Mucosa of rectum (tissue), 2 donors: ENCODE results near the gene SPTLC2.
A peak's percentile ranks its signal among the peaks of the same experiment; 100 is the strongest.

Experiments used
- H3K27ac ChIP-seq, 2 donors: one replicate each; pipeline ENCODE4 v1.7.0; 2013; ENCODE audit warnings: inconsistent platforms in 2 of 2, low read depth in 2 of 2, low read length in 2 of 2
- H3K27me3 ChIP-seq, 2 donors: one replicate each; pipeline ENCODE4 v1.7.0; 2013; ENCODE audit warnings: low read length in 2 of 2; ENCODE audit not compliant: control insufficient read depth in 2 of 2, insufficient read depth in 2 of 2
- H3K36me3 ChIP-seq, 2 donors: one replicate each; pipeline ENCODE4 v1.7.0; 2013; ENCODE audit warnings: low read length in 2 of 2; ENCODE audit not compliant: control insufficient read depth in 2 of 2, insufficient read depth in 2 of 2
- H3K4me1 ChIP-seq, 2 donors: one replicate each; pipeline ENCODE4 v1.7.0; 2013; ENCODE audit warnings: low read length in 2 of 2, mild to moderate bottlenecking in 1 of 2; ENCODE audit not compliant: control insufficient read depth in 2 of 2, insufficient read depth in 2 of 2
- H3K4me3 ChIP-seq, 2 donors: one replicate each; pipeline ENCODE4 v1.7.0; 2013; ENCODE audit warnings: low read length in 2 of 2
- H3K9ac ChIP-seq, 2 donors: one replicate each; pipeline ENCODE4 v1.7.0; 2013; ENCODE audit warnings: low read length in 2 of 2, low read depth in 1 of 2, mild to moderate bottlenecking in 1 of 2
- H3K9me3 ChIP-seq, 2 donors: one replicate each; pipeline ENCODE4 v1.7.0; 2013; ENCODE audit warnings: low read length in 2 of 2; ENCODE audit not compliant: control insufficient read depth in 2 of 2
- donor health status: healthy.
- donor health status: Normal muscosa, but diverticular disease.

SPTLC2 gene

DNA sequence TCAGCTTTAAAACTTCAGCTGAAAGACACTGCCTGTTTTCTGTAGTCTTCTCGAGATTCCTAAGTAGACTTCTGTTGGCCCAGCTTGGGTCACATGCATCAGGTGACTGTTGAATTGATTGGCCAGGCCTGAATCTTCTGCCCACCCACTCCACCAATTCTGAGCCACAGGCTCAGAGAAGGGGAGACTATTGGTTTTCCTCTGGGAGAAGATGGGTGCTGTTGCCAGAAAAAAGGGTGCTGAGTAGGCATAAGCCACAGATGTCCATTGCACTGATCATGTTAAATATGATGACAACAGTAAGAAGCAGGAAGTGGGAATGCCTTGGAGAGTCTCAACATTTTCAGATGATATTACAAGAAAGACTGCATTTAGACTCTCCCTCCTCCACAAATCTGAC, 6.8 kb upstream of the SPTLC2 start:
- Histone ChIP-seq H3K4me3 (no peak overlapping the region), H3K27ac (peak overlapping the region; percentile 50 to 59), H3K9ac (no peak overlapping the region), H3K4me1 (peaks cover 4 to 16% of the 10 kb centered on the region in 2 donors), H3K36me3 (no peaks in the 10 kb centered on the region), H3K27me3 (no peaks in the 10 kb centered on the region), H3K9me3 (no peaks in the 10 kb centered on the region)

DNA sequence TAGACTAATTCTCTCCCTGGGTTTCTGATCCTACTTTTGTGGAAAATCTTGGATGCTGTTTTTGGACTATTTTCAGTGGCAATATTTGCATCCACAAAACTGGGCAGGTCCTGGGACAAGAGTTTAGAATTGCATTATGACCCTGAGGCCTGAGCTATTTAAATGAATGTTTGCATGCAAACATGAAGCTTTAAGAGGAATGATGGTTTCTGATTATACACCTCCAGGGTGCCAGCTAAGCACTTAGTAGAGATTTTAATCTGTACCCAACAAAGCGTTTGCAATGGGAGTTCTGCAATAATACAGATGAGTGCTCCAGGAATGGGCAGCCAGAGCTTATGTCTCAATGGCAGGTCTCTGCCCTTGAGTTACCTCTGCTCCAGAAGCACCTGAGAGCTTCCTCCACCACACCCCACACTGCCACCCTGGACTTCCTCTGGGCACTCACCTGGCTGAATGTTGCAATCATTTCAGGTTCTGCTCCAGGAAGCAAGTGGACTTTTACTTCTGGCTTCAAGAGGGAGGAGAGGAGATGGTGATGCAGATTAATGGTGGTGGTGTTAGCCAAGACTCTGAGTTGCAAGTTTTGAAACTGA, 6.0 kb upstream of the SPTLC2 start:
- H3K36me3 ChIP-seq = no peaks in the 10 kb centered on the region
- H3K27me3 ChIP-seq = no peaks in the 10 kb centered on the region
- H3K9ac ChIP-seq = no peak overlapping the region
- no peak overlapping the region for H3K4me3 ChIP-seq
- peak overlapping the region; percentile 50 to 59 for H3K27ac ChIP-seq
- H3K4me1 ChIP-seq = peaks cover 4 to 16% of the 10 kb centered on the region in 2 donors
- H3K9me3 ChIP-seq = no peaks in the 10 kb centered on the region

DNA sequence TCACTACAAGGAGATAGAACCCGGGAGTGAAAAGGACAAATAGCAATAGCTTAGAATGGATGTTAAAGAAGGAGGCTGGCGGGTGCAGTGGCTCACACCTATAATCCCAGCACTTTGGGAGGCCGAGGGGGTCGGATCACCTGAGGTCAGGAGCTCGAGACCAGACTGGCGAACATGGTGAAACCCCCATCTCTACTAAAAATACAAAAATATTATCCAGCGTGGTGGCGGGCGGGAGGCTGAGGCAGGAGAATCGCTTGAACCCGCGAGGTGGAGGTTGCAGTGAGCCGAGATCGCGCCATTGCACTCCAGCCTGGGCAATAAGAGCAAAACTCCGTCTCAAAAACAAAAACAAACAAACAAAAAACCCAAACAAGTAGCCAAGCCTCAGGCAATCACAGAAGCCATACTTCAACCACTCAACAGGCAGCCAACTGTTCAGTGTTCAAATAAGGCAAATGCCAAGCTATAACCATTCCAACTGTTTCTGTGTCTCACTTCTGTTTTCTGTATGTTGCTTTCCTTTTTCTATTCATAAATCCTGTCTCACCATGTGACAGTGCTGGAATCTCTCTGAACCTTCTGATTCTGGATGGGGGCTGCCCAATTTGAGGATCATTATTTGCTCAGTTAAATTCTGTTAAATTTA, 3.9 kb upstream of the SPTLC2 start:
- H3K9me3 ChIP-seq = no peaks in the 10 kb centered on the region
- H3K27me3 ChIP-seq = no peaks in the 10 kb centered on the region
- no peak overlapping the region for H3K27ac ChIP-seq
- H3K9ac ChIP-seq = no peak overlapping the region
- H3K4me3 ChIP-seq = no peak overlapping the region
- H3K4me1 ChIP-seq = peaks cover 4 to 24% of the 10 kb centered on the region in 2 donors
- no peaks in the 10 kb centered on the region for H3K36me3 ChIP-seq

DNA sequence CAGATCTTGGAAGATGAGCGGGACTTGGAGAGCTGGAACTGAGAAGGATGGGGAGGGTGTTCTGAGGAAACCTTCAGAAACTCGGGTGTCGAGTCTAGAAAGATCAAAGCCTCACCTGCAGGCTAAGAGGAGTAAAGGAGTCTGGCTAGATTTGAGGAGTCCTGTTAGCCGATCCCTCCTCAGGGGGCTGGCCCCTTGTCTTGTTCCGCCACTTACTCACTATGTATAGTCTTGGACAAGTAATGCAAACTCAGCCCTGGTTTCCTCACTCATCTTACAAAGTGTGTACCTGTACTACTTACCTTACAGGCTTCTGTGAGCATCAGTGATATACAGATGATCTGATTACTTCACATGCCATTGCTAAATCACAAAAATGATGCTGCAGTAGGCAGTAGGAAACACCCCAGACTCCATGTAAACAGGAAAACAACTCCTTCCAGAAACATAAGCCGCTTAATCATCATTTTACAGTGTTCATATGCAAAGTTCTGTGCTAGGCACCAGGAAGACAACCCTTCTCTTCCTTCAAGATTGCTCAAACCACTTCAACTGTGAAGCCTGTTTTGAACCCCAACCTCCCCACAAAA, 2.0 kb upstream of the SPTLC2 start:
- no peak overlapping the region for H3K27ac ChIP-seq
- no peak overlapping the region for H3K9ac ChIP-seq
- no peaks in the 10 kb centered on the region for H3K27me3 ChIP-seq
- H3K9me3 ChIP-seq = no peaks in the 10 kb centered on the region
- no peaks in the 10 kb centered on the region for H3K36me3 ChIP-seq
- no peak overlapping the region for H3K4me3 ChIP-seq
- H3K4me1 ChIP-seq = peaks cover 7 to 29% of the 10 kb centered on the region in 2 donors

DNA sequence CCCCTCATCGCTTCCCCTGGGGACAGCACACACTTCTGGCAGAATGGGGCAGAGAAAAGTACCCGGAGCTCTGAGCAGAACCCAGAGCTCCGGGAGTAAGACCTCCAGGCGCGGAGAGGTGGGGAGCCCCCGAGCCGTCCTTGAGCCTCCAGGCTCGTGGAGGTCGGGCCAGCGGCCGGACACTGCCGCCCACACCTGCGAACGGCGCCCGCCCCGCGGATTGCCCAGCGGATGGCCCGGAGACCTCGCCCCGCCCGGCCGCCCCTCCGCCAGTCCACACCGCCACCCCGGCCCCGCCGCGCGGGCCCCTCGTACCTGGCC, 344 bp downstream of the SPTLC2 start:
- H3K4me1 ChIP-seq = peaks cover 10 to 29% of the 10 kb centered on the region in 2 donors
- peak overlapping the region; percentile 85 to 86 for H3K9ac ChIP-seq
- H3K27me3 ChIP-seq = no peaks in the 10 kb centered on the region
- H3K36me3 ChIP-seq = no peaks in the 10 kb centered on the region
- no peaks in the 10 kb centered on the region for H3K9me3 ChIP-seq
- H3K4me3 ChIP-seq = peak overlapping the region; percentile 81 to 93
- peak overlapping the region; percentile 82 to 86 for H3K27ac ChIP-seq

DNA sequence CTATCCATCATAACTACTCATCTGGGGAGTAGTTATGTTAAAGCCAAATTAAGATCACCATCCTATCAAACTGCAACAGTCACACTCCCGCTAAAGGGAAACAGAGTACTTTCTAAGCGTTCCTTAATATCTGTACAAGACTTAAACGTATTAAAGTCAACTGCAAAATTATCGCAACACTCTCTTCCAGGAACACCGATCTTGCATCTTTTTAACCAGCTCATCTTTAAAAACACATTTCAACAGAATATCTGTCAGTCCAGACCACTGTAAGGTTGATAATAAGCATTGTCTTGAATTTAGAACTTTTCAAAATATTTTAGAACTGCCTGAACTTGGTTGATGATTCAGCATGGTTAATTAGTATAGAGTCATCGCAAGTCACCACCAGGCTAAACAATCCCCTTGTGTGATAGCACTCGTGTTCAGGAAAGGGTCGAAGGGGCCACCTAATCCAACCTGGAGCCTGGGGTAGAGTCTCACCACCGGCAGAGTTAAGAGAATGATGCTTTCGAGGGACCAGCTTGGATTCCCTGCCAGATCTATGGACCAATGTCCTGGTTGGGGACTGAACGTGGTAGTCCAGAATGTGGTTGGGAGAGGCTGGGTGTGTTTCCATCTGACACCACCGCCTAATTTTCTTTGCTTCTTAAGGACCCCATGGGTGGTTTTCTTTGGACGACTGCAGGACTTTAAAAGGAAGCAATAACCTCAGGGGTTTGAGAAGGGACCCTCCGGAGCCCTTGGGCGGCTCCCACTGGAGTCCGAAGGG, 890 bp downstream of the SPTLC2 start:
- peak overlapping the region; percentile 85 to 86 for H3K9ac ChIP-seq
- peaks cover 10 to 29% of the 10 kb centered on the region in 2 donors for H3K4me1 ChIP-seq
- H3K4me3 ChIP-seq = peak overlapping the region; percentile 81 to 93
- H3K9me3 ChIP-seq = no peaks in the 10 kb centered on the region
- H3K27me3 ChIP-seq = no peaks in the 10 kb centered on the region
- peak overlapping the region; percentile 82 to 86 for H3K27ac ChIP-seq
- no peaks in the 10 kb centered on the region for H3K36me3 ChIP-seq

DNA sequence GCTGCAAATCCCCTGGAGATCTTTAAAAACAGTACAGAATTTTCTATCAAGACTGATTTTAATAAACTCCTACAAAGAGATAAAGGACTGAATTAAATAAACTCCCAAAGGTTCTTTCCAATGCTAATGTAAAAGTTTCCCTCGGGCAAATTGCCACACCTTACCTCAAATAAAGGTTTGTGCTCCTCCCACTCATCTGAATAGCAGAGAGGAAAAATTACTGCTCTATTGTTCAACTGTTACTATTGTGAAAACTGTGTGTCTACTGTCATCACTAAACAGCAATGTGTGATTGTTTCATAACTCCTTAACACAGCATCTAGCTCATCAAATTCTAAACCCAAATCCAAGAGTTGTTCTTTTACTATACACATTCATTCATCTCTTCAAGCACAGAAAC, 3.2 kb downstream of the SPTLC2 start:
- Histone ChIP-seq H3K36me3 (no peaks in the 10 kb centered on the region), H3K27me3 (no peaks in the 10 kb centered on the region), H3K9ac (no peak overlapping the region), H3K27ac (no peak overlapping the region), H3K9me3 (no peaks in the 10 kb centered on the region), H3K4me3 (no peak overlapping the region), H3K4me1 (peaks cover 10 to 35% of the 10 kb centered on the region in 2 donors)

DNA sequence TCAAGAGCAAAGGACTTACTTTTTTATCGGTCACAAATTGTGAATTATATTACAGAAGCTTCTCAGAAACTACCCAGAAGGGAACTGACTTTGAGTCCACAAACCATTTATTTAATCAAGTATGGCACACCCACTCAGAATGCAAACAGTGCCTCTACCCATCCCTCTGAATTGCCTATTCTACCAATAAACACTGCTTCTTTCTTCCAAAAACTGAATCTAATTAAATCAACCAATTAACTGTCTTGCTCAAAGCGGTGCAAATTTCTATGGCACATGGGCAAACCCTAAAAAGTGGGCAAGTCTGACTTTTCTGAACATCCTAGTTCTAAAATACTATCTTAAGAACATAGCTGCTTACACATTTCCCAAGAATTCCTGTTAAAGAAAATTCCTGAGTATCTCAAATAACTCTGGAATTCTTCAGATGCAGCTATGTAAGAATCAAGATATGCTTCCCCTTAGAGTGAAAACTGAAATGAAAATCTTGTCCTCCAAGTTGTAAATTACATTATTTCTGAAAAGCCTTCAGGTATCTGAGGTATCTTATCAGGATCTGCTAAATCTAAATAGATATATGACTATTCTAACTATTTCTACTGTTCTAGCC, 4.3 kb downstream of the SPTLC2 start:
- Histone ChIP-seq H3K36me3 (no peaks in the 10 kb centered on the region), H3K27me3 (no peaks in the 10 kb centered on the region), H3K9ac (no peak overlapping the region), H3K27ac (no peak overlapping the region), H3K4me3 (no peak overlapping the region), H3K4me1 (peaks cover 10 to 40% of the 10 kb centered on the region in 2 donors), H3K9me3 (no peaks in the 10 kb centered on the region)

DNA sequence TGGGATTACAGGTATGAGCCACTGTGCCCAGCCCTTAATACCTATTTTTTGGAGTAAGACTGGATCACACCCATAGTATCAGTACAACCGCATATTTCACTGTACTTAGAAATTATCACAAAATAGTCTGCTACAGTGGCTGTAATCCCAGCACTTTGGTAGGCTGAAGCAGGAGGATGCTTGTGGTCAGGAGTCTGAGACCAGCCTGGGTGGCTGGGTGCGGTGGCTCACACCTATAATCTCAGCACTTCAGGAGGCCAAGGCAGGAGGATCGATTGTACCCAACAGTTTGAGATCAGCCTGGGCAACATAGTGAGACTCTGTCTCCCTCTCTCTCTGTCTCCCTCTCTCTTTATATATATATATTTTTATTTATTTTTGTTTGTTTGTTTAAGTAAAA, 5.9 kb downstream of the SPTLC2 start:
- Histone ChIP-seq H3K27ac (no peak overlapping the region), H3K4me3 (no peak overlapping the region), H3K9me3 (no peaks in the 10 kb centered on the region), H3K9ac (no peak overlapping the region), H3K36me3 (no peaks in the 10 kb centered on the region), H3K4me1 (peaks cover 19 to 41% of the 10 kb centered on the region in 2 donors), H3K27me3 (no peaks in the 10 kb centered on the region)

DNA sequence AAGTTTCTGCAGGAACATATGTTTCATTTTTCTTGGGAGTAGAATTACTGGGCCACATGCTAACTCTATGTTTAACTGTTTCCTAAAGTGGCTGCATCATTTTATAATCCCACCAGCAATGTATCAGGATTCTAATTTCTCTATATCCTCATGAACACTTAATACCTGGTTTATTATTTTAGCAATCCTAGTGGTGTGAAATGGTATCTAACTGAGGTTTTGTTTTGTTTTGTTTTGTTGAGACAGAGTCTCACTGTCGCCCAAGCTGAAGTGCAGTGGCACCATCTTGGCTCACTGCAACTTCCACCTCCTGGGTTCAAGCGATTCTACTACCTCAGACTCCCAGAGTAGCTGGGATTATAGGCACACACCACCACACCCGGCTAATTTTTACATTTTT, 6.5 kb downstream of the SPTLC2 start:
- no peak overlapping the region for H3K27ac ChIP-seq
- H3K9ac ChIP-seq = no peak overlapping the region
- H3K27me3 ChIP-seq = no peaks in the 10 kb centered on the region
- H3K4me3 ChIP-seq = no peak overlapping the region
- H3K36me3 ChIP-seq = no peaks in the 10 kb centered on the region
- H3K9me3 ChIP-seq = no peaks in the 10 kb centered on the region
- H3K4me1 ChIP-seq = peaks cover 21 to 41% of the 10 kb centered on the region in 2 donors
